Adrenal gland (tissue), 12 donors: ENCODE measurements around the gene ENTPD3. TPM values are rescaled to one million over a fixed set of nuclear protein-coding genes. Genes with fewer than 3 reads are reported as not detected.

Source experiments
- DNase-seq, 7 donors: peaks; one replicate each; pipeline ENCODE4 v3.0.0-alpha.2; 2019 to 2020
- H3K27ac ChIP-seq, 5 donors: fragments of 200-600 bp; sonication (generic) in 4 of 5; 1 replicate in 3 of 5; 2 replicates in 2 of 5; pipeline versions ENCODE4 v1.5.1 to v1.8.0; 2016 to 2020; ENCODE audit warnings: mild to moderate bottlenecking in 1 of 5
- H3K27me3 ChIP-seq: fragments of 200-600 bp; 2 replicates; pipeline ENCODE4 v1.8.0; 2021
- H3K36me3 ChIP-seq, 2 donors: fragments of 200-600 bp; replicated peaks in 1 of 2; 1 replicate in 1 of 2; 2 replicates in 1 of 2; pipeline versions ENCODE4 v1.5.1 to v1.8.0; 2018 to 2022
- H3K4me1 ChIP-seq, 2 donors: fragments of 200-600 bp; replicated peaks in 1 of 2; 1 replicate in 1 of 2; 2 replicates in 1 of 2; pipeline versions ENCODE4 v1.5.1 to v1.8.0; 2018 to 2021
- H3K4me3 ChIP-seq, 4 donors: fragments of 200-600 bp; sonication (generic) in 3 of 4; one replicate each; pipeline ENCODE4 v1.5.1; 2016 to 2018
- H3K9me3 ChIP-seq, 3 donors: fragments of 200-600 bp; sonication (generic) in 1 of 3; replicated peaks in 1 of 3; 1 replicate in 2 of 3; 2 replicates in 1 of 3; pipeline versions ENCODE4 v1.5.1 to v1.8.0; 2016 to 2021
- CTCF ChIP-seq, 6 experiments: fragments of 450-650 bp in 4 of 6; fragments of 200-600 bp in 2 of 6; sonication (generic) in 1 of 6; IDR thresholded peaks; 1 replicate in 5 of 6; 2 replicates in 1 of 6; pipeline versions ENCODE4 v1.5.1 to v1.8.0; 2016 to 2021; ENCODE audit warnings: antibody characterized with exemption in 6 of 6, mild to moderate bottlenecking in 2 of 6, moderate library complexity in 1 of 6
- POLR2A ChIP-seq, 2 donors: fragments of 450-650 bp; IDR thresholded peaks; one replicate each; pipeline ENCODE4 v1.6.1; 2017; ENCODE audit warnings: antibody characterized with exemption in 2 of 2, mild to moderate bottlenecking in 2 of 2, moderate library complexity in 1 of 2
- WGBS, 4 donors: extraction: QIAGEN DNeasy Blood & Tissue Kit in 2 of 4; methylation state at CpG; one replicate each; pipeline versions ENCODE4 v1.1.5 to v1.1.7; 2013 to 2017; 5-methylcytosine and 5-hydroxymethylcytosine counted together
- intact Hi-C, 2 donors: fragments of 100-400 bp; cut with DNase I; formaldehyde crosslinking; loops; one replicate each; pipeline versions ENCODE4 v1.14.1 to v1.15.0; 2022 to 2023
- polyA plus RNA-seq, 3 donors: library from polyadenylated mRNA; stranded (reverse); fragments of 200-250 nt in 2 of 3; fragments of 350-450 nt in 1 of 3; fragmentation: Illumina TruSeq in 1 of 3; extraction: RNeasy Lipid Tissue Mini Kit (QIAGEN cat#74804) in 1 of 3; gene quantifications; one replicate each; pipeline ENCODE4 v1.2.3, GENCODE V29; 2013 to 2014
- total RNA-seq, 9 donors: library from RNA; depleted of rRNA in 4 of 9; stranded (reverse); fragments of >200 nt in 4 of 9; fragments of 120-200 nt in 1 of 9; fragmentation: NEBNext Ultra II Directional in 1 of 9; extraction: Animal tissue kit (Norgen Biotek cat#: 25700) in 1 of 9; gene quantifications; one replicate each; pipeline versions ENCODE4 v1.1.0 to v1.2.4, GENCODE V29; 2013 to 2023
- donor health status: healthy with polysubstance abuse.
- donor health status: Bipolar disorder and iron deficiency.
- donor health status: DM: yes; HTN: yes; CAD: no.
- donor health status: DM: no; HTN: no; CAD: no.
- donor health status: DM: no; HTN: no; CAD: no.
- donor health status: DM: yes; HTN: yes; CAD: no.

ENTPD3 gene
- total and polyA plus RNA-seq, 12 donors, result 0.08 to 0.72 (median 0.39) TPM; not detected in 5

- Histone ChIP-seq H3K36me3 (peaks cover 0 to 64% of the 10 kb centered on the region in 2 donors), H3K9me3 (no peaks in the 10 kb centered on the region)
Measured at GRCh38 chr3:40463579-40463978, 76.6 kb downstream of the ENTPD3 start.

GRCh38 chr3:40464339-40465110, 77.5 kb downstream of the ENTPD3 start:
- no peaks in the 10 kb centered on the region for H3K27me3 ChIP-seq
- TF ChIP-seq POLR2A (IDR thresholded peaks at IDR 0.05), result no peak
- no peak for TF ChIP-seq CTCF (IDR thresholded peaks at IDR 0.05)
- no peak overlapping the region for H3K4me3 ChIP-seq
- no peaks in the 10 kb centered on the region for H3K4me1 ChIP-seq
- H3K27ac ChIP-seq, result no peak overlapping the region
- H3K36me3 ChIP-seq, result peaks cover 0 to 54% of the 10 kb centered on the region in 2 donors
- no peaks in the 10 kb centered on the region for H3K9me3 ChIP-seq
- intact Hi-C loops, result no loop called here
- WGBS, 4 donors, result 69 to 89% (median 79%) methylated on average over 8 to 9 of the region's 9 CpGs
- no peak for DNase-seq

More at GRCh38 chr3:40463579-40463978, 76.6 kb downstream of the ENTPD3 start:
- intact Hi-C loops, result no loop called here
- no peak for DNase-seq
- no peak overlapping the region for H3K4me3 ChIP-seq
- TF ChIP-seq CTCF (IDR thresholded peaks at IDR 0.05) (no peak), POLR2A (IDR thresholded peaks at IDR 0.05) (no peak)
- no peak overlapping the region for H3K27ac ChIP-seq
- H3K4me1 ChIP-seq, result peaks cover 0 to 8% of the 10 kb centered on the region in 2 donors
- WGBS, 4 donors, result 93 to 97% (median 94%) methylated on average over 2 of the region's 2 CpGs
- H3K27me3 ChIP-seq, result no peaks in the 10 kb centered on the region

- Histone ChIP-seq H3K4me3 (no peak overlapping the region), H3K27ac (no peak overlapping the region), H3K9me3 (no peaks in the 10 kb centered on the region), H3K36me3 (peaks cover 0 to 49% of the 10 kb centered on the region in 2 donors), H3K27me3 (no peaks in the 10 kb centered on the region), H3K4me1 (no peaks in the 10 kb centered on the region)
- intact Hi-C loops, result no loop called here
- TF ChIP-seq CTCF (IDR thresholded peaks at IDR 0.05) (no peak), POLR2A (IDR thresholded peaks at IDR 0.05) (no peak)
- DNase-seq, result no peak
- WGBS, 4 donors, result 78 to 86% (median 83%) methylated on average over 4 of the region's 4 CpGs
Measured at GRCh38 chr3:40465111-40465407, 78.1 kb downstream of the ENTPD3 start.

GRCh38 chr3:40465456-40465855, 78.5 kb downstream of the ENTPD3 start:
- Histone ChIP-seq H3K4me1 (no peaks in the 10 kb centered on the region), H3K36me3 (peaks cover 0 to 45% of the 10 kb centered on the region in 2 donors), H3K27ac (no peak overlapping the region), H3K4me3 (no peak overlapping the region), H3K27me3 (no peaks in the 10 kb centered on the region), H3K9me3 (no peaks in the 10 kb centered on the region)
- no peak for DNase-seq
- WGBS, 4 donors, result 81 to 86% (median 84%) methylated on average over 2 of the region's 2 CpGs
- intact Hi-C loops, result no loop called here
- TF ChIP-seq POLR2A (IDR thresholded peaks at IDR 0.05), result no peak
- no peak for TF ChIP-seq CTCF (IDR thresholded peaks at IDR 0.05)
